Measurements from ENCODE around the gene PMFBP1.

Gene PMFBP1

DNA sequence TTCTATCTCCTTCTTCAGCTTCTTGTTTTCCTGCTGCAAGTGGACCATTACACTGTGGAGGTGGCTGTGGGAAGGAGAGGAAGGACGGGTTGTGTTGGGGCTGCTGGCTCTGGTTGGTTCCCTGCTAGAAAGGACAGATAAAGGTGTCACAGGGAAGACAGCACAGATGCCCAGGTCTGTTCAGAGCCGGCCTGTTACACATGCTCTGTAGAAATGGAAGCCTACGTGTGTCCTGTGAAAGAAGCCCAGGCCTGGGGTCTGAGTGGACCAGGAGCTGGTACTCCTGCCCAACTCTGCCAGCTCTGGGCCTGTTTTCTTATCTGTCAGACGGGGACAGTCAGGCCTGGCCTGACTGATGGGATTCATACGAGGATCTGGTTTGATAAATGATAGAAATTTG, 51.9 kb downstream of the PMFBP1 start:
- H3K79me2 ChIP-seq (ENCODE audit: insufficient read depth, low read length): no peaks in the 10 kb centered on the region
- H3F3A ChIP-seq (ENCODE audit: insufficient read depth, low read length): no peaks in the 10 kb centered on the region
- no peak overlapping the region for H3K4me3 ChIP-seq (ENCODE audit: low read depth, low read length, poor library complexity, severe bottlenecking)
- no peaks in the 10 kb centered on the region for H4K20me1 ChIP-seq (ENCODE audit: insufficient read depth, low read length)
- no peak overlapping the region for H3K27ac ChIP-seq (ENCODE audit: low read depth, low read length, poor library complexity, severe bottlenecking)
- H3K9me3 ChIP-seq (ENCODE audit: low read length): no peaks in the 10 kb centered on the region
- no peak overlapping the region for H3K4me2 ChIP-seq (ENCODE audit: low read length)
- no peak overlapping the region for H3K9ac ChIP-seq (ENCODE audit: low read length)
- no peaks in the 10 kb centered on the region for H3K4me1 ChIP-seq (ENCODE audit: insufficient read depth, low read length, severe bottlenecking)
- no peaks in the 10 kb centered on the region for H3K27me3 ChIP-seq (ENCODE audit: insufficient read depth, low read length)
- H3K36me3 ChIP-seq (ENCODE audit: insufficient read depth, low read length): no peaks in the 10 kb centered on the region
- H3K9me2 ChIP-seq (ENCODE audit: low read depth, low read length): no peaks in the 10 kb centered on the region
- H2AFZ ChIP-seq (ENCODE audit: low read length): no peak overlapping the region
- no peak for TF ChIP-seq EZH2 (IDR thresholded peaks at IDR 0.05; ENCODE audit: borderline replicate concordance, low read length)
- TF ChIP-seq, protein P1, sequence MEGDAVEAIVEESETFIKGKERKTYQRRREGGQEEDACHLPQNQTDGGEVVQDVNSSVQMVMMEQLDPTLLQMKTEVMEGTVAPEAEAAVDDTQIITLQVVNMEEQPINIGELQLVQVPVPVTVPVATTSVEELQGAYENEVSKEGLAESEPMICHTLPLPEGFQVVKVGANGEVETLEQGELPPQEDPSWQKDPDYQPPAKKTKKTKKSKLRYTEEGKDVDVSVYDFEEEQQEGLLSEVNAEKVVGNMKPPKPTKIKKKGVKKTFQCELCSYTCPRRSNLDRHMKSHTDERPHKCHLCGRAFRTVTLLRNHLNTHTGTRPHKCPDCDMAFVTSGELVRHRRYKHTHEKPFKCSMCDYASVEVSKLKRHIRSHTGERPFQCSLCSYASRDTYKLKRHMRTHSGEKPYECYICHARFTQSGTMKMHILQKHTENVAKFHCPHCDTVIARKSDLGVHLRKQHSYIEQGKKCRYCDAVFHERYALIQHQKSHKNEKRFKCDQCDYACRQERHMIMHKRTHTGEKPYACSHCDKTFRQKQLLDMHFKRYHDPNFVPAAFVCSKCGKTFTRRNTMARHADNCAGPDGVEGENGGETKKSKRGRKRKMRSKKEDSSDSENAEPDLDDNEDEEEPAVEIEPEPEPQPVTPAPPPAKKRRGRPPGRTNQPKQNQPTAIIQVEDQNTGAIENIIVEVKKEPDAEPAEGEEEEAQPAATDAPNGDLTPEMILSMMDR (IDR thresholded peaks at IDR 0.05; ENCODE audit: low read length): no peak

DNA sequence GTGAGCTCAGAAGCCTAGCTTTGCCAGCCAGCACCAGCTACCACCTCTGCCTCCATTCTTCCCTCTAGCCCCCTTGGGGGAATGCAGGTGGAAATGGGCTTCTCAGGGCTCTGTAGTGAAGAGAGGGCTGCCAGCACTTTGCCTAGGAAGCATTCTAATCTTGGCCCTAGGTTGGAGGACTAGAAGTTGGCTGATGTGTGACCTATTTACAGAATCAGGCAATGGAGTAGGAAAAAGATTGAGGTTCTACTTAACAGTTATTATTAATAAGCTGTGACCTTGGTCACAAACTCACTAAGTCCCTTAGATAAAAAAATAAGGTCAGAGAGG, 58.4 kb downstream of the PMFBP1 start:
- Histone ChIP-seq H3K27me3 (ENCODE audit: insufficient read depth, low read length) (no peaks in the 10 kb centered on the region), H3K4me3 (ENCODE audit: low read depth, low read length, poor library complexity, severe bottlenecking) (no peak overlapping the region), H3K9me3 (ENCODE audit: low read length) (no peaks in the 10 kb centered on the region), H3K9me2 (ENCODE audit: low read depth, low read length) (no peaks in the 10 kb centered on the region), H2AFZ (ENCODE audit: low read length) (no peak overlapping the region), H3K79me2 (ENCODE audit: insufficient read depth, low read length) (no peaks in the 10 kb centered on the region), H3F3A (ENCODE audit: insufficient read depth, low read length) (no peaks in the 10 kb centered on the region), H3K36me3 (ENCODE audit: insufficient read depth, low read length) (peaks cover 44% of the 10 kb centered on the region), H3K27ac (ENCODE audit: low read depth, low read length, poor library complexity, severe bottlenecking) (no peak overlapping the region), H3K4me1 (ENCODE audit: insufficient read depth, low read length, severe bottlenecking) (no peaks in the 10 kb centered on the region), H3K9ac (ENCODE audit: low read length) (no peak overlapping the region), H3K4me2 (ENCODE audit: low read length) (no peak overlapping the region), H4K20me1 (ENCODE audit: insufficient read depth, low read length) (no peaks in the 10 kb centered on the region)
- no peak for TF ChIP-seq EZH2 (IDR thresholded peaks at IDR 0.05; ENCODE audit: borderline replicate concordance, low read length)
- TF ChIP-seq, protein P1 (IDR thresholded peaks at IDR 0.05; ENCODE audit: low read length): no peak

DNA sequence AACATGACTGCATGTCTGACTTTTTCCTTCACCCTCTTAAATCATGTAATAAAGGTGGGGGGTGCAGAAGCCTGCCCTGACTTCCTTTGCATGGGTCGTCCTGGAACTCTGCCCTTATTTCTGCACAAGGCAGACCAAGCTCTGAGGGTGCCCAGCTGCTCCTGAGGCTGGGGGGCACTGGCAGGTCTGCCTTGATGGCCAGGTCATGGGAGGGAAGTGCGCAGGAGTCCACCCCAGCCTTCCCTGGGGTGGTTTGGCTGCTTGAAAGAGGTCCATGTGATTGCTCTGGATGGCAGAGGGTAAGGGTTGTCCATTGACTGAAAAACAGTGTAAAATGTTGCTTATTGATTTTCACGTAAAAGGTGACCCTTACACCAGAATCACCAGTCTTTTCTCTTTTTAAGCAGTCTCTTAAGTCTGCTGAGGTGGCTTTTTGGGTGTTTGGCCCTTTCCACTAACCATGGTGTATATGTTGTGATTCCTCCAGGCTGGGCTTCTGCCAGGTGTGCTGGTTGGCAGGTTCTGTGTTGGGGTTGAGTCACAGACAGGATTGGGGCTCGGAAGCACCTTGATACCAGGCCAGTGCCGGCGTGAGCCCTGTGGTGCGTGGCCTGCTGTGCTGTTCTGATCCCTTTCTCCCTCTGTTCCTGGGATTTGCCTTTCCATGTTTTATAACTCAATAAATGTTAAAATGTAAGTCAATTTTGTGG, 58.9 kb downstream of the PMFBP1 start:
- H3K4me1 ChIP-seq (ENCODE audit: insufficient read depth, low read length, severe bottlenecking): no peaks in the 10 kb centered on the region
- H3K9me2 ChIP-seq (ENCODE audit: low read depth, low read length): no peaks in the 10 kb centered on the region
- H3K4me3 ChIP-seq (ENCODE audit: low read depth, low read length, poor library complexity, severe bottlenecking): no peak overlapping the region
- no peaks in the 10 kb centered on the region for H4K20me1 ChIP-seq (ENCODE audit: insufficient read depth, low read length)
- no peak overlapping the region for H2AFZ ChIP-seq (ENCODE audit: low read length)
- no peak overlapping the region for H3K9ac ChIP-seq (ENCODE audit: low read length)
- no peak overlapping the region for H3K27ac ChIP-seq (ENCODE audit: low read depth, low read length, poor library complexity, severe bottlenecking)
- no peaks in the 10 kb centered on the region for H3K27me3 ChIP-seq (ENCODE audit: insufficient read depth, low read length)
- H3K79me2 ChIP-seq (ENCODE audit: insufficient read depth, low read length): no peaks in the 10 kb centered on the region
- H3K4me2 ChIP-seq (ENCODE audit: low read length): no peak overlapping the region
- H3K36me3 ChIP-seq (ENCODE audit: insufficient read depth, low read length): peaks cover 49% of the 10 kb centered on the region
- H3K9me3 ChIP-seq (ENCODE audit: low read length): no peaks in the 10 kb centered on the region
- TF ChIP-seq EZH2 (IDR thresholded peaks at IDR 0.05; ENCODE audit: borderline replicate concordance, low read length): no peak
- TF ChIP-seq, protein P1 (IDR thresholded peaks at IDR 0.05; ENCODE audit: low read length): no peak
- no peaks in the 10 kb centered on the region for H3F3A ChIP-seq (ENCODE audit: insufficient read depth, low read length)
